ENCODE measurements around the gene ADIPOR2. TPM values are rescaled to one million over a fixed set of nuclear protein-coding genes. Genes with fewer than 3 reads are reported as not detected.

Gene ADIPOR2
- total RNA-seq, 2 experiments from 2014 or later, result 51.7 to 52.6 TPM

DNA sequence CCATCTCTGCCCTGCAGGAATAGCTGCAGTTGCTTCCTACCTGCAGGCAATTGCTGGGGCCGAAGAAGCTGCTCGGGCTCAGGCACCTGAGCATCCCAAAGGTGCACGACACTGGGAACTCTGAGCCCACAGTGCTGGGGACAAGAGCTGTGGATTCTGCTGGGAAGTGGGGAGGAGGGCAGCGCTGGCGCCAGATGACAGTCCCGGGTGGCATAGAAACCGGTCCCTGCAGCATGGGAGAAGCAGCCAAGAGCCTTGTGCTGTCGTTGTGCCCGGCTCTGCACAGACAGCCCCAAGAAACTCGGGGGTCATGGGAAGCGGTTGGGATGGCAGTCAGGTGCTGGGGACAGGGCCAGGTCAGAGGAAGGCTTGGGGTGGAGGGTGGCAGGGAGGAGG, 130.0 kb downstream of the ADIPOR2 start:
- intact Hi-C loops (cut with DNase I, micrococcal nuclease), result no loop called here
- H3K27me3 Mint-ChIP-seq, result peaks cover 22% of the 10 kb centered on the region
- H3K27ac Mint-ChIP-seq, result no peak overlapping the region
- CTCF ChIA-PET, result interaction anchor here (1.2 kb wide), 1 partner anchor 153 kb away, joined by 3 read pairs; no protein-coding TSS in a partner anchor
- POLR2A ChIA-PET, result no interaction called here
- no peak for DNase-seq
- no peak overlapping the region for H3K4me3 Mint-ChIP-seq
- no peaks in the 10 kb centered on the region for H3K36me3 Mint-ChIP-seq (ENCODE audit: low read depth)
- no peaks in the 10 kb centered on the region for H3K4me1 Mint-ChIP-seq
- no peak for ATAC-seq
- H3K9me3 Mint-ChIP-seq (ENCODE audit: low read depth), result no peaks in the 10 kb centered on the region

DNA sequence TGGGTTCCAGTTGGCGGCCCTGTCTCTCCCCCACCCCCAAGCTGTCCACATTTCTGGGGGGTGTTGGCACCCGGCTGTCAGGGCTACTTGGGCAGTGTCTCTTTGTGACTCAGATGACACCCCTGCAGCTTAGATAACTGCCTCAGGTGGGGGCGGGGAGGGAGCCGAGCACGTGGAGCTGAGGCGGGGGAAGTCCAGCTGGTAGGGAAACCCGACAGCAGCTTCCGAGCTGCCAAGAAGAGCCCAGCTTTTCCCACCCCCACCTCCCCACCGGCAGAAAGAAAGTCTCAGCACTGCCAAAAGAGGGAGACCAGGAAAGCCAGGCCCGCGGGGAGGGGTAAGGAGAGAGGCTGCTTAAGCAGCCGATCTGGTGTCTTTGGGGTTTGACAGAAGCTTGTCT, 130.9 kb downstream of the ADIPOR2 start:
- Mint-ChIP-seq H3K36me3 (ENCODE audit: low read depth) (no peaks in the 10 kb centered on the region), H3K9me3 (ENCODE audit: low read depth) (no peaks in the 10 kb centered on the region), H3K27ac (no peak overlapping the region), H3K4me1 (no peaks in the 10 kb centered on the region), H3K27me3 (peaks cover 22% of the 10 kb centered on the region), H3K4me3 (no peak overlapping the region)
- ChIA-PET CTCF (interaction anchor here (0.6 to 1.2 kb wide), 3 partner anchors 30 to 152 kb away, joined by 3 read pairs; no protein-coding TSS in a partner anchor), POLR2A (no interaction called here)
- no peak for DNase-seq
- ATAC-seq, result no peak
- intact Hi-C loops (cut with DNase I, micrococcal nuclease), result no loop called here

DNA sequence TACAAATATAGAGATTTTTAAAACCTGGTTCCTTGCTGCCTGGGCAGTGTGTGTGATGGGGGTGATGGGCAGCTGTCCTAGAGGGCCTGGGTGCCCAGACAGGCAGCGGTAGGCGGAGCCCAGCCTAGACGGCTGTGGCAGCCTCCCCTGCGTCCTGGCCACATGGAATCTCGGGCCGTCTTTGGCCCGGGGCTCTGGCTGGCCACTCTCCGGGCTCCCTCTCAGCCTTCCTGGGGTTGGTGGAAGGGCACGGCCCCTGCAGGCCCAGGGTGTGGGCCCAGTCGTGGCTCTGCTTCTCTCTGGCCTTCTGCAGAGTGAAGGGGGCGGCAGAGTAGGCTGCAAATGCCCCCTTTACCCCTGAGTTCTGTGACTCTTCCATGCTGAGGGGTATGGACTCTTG, 131.8 kb downstream of the ADIPOR2 start:
- intact Hi-C loops (cut with DNase I, micrococcal nuclease), result no loop called here
- no peak overlapping the region for H3K4me3 Mint-ChIP-seq
- H3K27me3 Mint-ChIP-seq, result peaks cover 22% of the 10 kb centered on the region
- ChIA-PET CTCF (no interaction called here), POLR2A (no interaction called here)
- H3K27ac Mint-ChIP-seq, result no peak overlapping the region
- DNase-seq, result no peak
- no peak for ATAC-seq
- H3K9me3 Mint-ChIP-seq (ENCODE audit: low read depth), result no peaks in the 10 kb centered on the region
- no peaks in the 10 kb centered on the region for H3K36me3 Mint-ChIP-seq (ENCODE audit: low read depth)
- H3K4me1 Mint-ChIP-seq, result no peaks in the 10 kb centered on the region

DNA sequence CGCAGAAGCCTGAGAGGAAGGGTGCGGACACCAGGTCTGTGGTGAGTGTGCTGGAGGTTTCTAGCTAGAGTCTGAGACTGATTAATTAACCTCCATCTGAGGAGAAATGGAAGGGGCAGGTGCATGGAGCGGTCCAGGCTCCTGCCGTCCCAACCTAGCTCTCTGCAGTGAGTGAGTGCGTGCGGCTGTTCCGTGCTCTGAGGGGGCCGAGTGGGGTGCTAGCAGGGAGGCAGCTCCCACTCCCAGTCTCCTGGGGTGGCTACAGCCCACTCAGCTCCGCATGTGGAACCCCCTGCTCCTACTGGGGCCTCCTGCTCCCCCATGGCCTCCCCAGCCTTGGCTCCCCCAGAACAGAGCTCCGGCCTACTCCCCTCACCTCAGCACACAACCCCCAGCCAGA, 132.4 kb downstream of the ADIPOR2 start:
- ATAC-seq, result no peak
- POLR2A ChIA-PET, result no interaction called here
- intact Hi-C loops (cut with DNase I, micrococcal nuclease), result no loop called here
- no peaks in the 10 kb centered on the region for H3K9me3 Mint-ChIP-seq (ENCODE audit: low read depth)
- H3K27ac Mint-ChIP-seq, result no peak overlapping the region
- no peak overlapping the region for H3K4me3 Mint-ChIP-seq
- no peaks in the 10 kb centered on the region for H3K4me1 Mint-ChIP-seq
- no peak for DNase-seq
- H3K36me3 Mint-ChIP-seq (ENCODE audit: low read depth), result no peaks in the 10 kb centered on the region
- H3K27me3 Mint-ChIP-seq, result peaks cover 22% of the 10 kb centered on the region
- CTCF ChIA-PET, result no interaction called here

DNA sequence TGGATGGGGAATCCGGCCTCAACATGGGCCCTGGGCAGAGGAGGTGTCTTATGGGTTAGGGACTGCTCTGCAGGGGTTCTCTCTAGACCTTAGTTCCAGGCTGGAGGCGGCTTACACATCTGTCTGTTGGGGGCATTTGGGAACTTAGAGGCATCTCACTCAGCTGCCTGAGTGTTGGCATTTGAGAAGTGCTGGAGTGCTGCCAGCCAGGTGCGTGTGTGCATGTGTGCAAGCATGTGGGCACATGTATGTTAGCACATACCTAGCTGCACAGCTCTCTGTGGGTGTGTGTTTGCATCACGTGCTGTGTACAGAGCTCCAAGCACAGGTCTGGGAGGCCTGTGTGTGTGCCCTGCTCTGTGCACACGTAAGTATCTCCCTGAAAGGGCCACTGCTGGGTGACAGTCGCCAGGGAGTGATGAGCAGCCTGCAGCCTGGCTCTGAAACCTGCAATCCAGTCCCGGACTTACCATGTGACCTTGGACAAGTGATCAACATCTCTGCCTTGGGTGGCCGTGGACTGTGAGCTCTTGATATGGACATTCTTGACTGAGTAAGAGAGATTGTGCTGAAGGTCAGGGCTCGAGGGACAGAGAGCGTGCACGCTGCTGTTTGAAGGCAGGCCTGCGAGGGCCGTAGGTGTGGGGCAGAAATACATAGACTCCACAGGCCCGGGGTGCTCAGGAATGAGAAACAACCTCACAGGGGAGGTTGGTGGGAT, 134.7 kb downstream of the ADIPOR2 start:
- intact Hi-C loops (cut with DNase I, micrococcal nuclease), result no loop called here
- DNase-seq (no peak), ATAC-seq (no peak)
- Mint-ChIP-seq H3K27me3 (peaks cover 15% of the 10 kb centered on the region), H3K27ac (no peak overlapping the region), H3K4me3 (no peak overlapping the region), H3K4me1 (no peaks in the 10 kb centered on the region), H3K36me3 (ENCODE audit: low read depth) (no peaks in the 10 kb centered on the region), H3K9me3 (ENCODE audit: low read depth) (no peaks in the 10 kb centered on the region)
- POLR2A ChIA-PET, result no interaction called here
- CTCF ChIA-PET, result interaction anchor here (0.5 kb wide), 1 partner anchor 754 kb away, joined by 4 read pairs; no protein-coding TSS in a partner anchor

DNA sequence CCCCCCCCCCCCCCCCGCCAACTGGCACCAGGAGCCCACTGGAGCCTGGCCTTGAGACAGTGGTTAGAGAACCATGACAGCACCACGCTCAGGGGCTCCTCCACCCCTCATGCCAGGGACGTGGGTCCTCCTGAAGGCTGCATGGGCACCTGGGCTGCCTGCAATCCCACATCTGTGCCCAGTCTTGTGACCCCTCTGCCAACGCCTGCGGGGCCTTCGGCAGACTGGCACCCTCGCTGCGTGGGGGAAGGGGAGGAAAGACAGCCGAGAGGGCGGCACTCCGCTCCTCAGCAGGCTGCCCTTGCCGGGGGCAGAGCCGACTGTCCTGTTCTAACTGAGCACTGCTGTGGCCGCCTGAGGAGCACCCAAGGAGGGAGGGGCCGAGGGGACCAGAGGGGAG, 135.5 kb downstream of the ADIPOR2 start:
- no peak overlapping the region for H3K4me3 Mint-ChIP-seq
- ChIA-PET POLR2A (no interaction called here), CTCF (no interaction called here)
- intact Hi-C loops (cut with DNase I, micrococcal nuclease), result no loop called here
- H3K27ac Mint-ChIP-seq, result no peak overlapping the region
- no peaks in the 10 kb centered on the region for H3K36me3 Mint-ChIP-seq (ENCODE audit: low read depth)
- H3K9me3 Mint-ChIP-seq (ENCODE audit: low read depth), result no peaks in the 10 kb centered on the region
- no peaks in the 10 kb centered on the region for H3K4me1 Mint-ChIP-seq
- ATAC-seq (no peak), DNase-seq (no peak)
- H3K27me3 Mint-ChIP-seq, result peaks cover 15% of the 10 kb centered on the region

DNA sequence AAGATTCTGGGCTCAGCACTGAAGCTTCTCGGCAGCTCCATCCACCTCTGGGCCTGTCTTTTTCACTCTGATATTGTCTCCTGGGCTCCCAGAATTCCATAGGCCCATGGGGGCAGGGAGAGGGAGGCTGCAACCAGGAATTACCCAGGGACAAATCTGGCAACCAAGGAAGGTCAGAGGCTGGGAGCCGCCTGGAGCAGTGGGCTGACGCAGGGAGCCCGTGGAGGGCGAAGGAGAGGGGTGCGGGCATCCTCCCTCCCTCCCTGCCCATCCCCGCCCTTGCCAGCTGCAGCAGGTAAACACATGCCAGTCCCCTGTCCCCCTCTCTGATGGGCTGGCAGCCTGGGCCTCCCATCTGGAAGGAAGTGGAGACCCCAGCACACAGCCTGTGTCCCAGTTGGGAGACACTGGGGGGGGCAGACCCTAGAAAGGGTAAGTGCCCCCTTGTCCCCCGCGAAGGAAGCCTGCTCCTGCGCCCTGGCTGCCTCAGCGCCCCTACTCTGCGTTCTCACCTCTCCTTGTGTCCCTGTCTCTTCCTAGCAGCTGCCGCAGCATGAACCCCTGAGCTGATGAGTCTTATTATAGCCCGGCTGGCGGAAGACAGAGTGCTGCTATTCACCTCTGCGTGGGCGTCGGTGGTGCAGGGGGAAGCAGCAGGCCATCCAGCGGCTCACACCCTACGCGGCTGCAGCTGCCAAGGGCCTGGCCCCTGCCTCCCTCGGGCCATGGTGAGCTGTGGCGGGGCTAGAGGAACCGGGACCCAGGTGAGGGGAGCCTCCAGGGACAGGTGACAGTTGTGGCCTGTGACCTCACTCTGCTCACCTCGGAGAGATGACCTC, 136.2 kb downstream of the ADIPOR2 start:
- Mint-ChIP-seq H3K27ac (no peak overlapping the region), H3K9me3 (ENCODE audit: low read depth) (no peaks in the 10 kb centered on the region), H3K4me3 (no peak overlapping the region), H3K27me3 (peaks cover 20% of the 10 kb centered on the region), H3K36me3 (ENCODE audit: low read depth) (no peaks in the 10 kb centered on the region), H3K4me1 (no peaks in the 10 kb centered on the region)
- DNase-seq (no peak), ATAC-seq (no peak)
- intact Hi-C loops (cut with DNase I, micrococcal nuclease), result no loop called here
- CTCF ChIA-PET, result no interaction called here
- POLR2A ChIA-PET, result no interaction called here

DNA sequence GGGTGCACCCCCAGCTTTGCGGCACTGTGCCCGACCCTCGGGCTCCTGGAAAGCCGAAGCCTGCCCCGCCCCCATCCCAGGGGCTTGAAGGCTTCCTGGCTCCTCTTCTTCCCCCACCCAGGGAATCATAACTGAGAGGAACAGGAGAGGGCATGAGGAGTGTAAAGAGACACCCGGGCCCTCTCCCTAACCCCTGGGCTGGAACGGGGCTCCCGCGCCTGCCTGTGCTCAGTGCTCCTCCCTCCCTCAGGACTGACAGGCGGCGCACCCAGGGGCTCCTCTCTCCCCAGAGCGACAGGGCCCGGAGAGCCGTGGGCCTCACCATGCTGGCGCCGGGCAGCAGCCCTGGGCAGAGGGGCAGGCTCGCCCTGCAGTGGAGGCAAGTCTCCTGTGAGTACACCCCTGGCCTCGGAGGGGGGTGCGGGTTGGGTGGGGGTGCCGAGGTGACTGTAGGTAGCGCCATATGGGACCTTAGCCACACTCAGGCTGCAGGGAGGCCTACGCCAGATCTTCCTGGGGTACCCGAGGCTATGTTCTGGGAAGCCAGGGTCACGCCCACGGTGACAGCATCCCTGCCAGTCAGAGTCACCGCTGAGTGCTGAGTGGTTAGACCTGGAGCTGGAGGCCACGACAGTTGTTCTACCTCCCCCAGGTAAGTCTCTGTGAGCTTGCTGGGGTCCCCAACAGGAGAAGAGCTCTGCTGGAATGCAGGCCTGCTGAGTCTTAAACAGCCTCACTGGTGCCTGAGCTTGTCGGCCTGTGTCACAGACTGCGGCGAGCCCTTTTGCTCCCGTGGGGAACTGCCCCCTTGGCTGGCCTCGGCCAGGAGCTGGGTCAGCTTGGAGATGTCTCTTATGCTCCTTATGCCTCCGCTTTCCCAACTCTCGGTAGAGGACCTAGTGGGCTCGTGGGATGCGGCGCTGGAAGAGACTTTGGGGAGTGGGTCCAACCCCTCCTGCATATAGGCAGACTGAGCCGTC, 137.2 kb downstream of the ADIPOR2 start:
- CTCF ChIA-PET, result interaction anchor here (1.2 kb wide), 1 partner anchor 112 kb away, joined by 4 read pairs; no protein-coding TSS in a partner anchor

DNA sequence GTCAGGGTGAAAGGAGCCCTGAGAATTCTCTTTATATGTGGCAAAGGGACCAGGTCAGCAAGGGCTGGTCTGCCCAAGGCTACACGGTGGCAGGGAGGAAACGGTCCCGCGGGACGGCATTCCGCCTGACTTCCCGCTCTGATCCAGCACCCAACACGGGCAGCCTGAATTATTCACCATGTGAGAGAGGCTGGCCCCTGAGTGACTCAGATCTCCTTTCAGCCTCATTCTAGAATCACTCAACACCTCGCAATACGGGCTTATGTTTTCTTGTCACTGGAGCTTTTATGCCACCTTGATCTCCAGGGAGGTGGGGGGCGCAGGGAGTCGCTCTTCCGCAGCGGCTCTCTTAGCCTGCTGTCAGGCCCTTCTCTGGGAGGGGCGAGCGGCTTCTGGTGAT, 138.0 kb downstream of the ADIPOR2 start:
- POLR2A ChIA-PET, result no interaction called here
- Mint-ChIP-seq H3K27ac (no peak overlapping the region), H3K9me3 (ENCODE audit: low read depth) (no peaks in the 10 kb centered on the region), H3K27me3 (peaks cover 20% of the 10 kb centered on the region), H3K36me3 (ENCODE audit: low read depth) (no peaks in the 10 kb centered on the region), H3K4me3 (no peak overlapping the region), H3K4me1 (no peaks in the 10 kb centered on the region)
- intact Hi-C loops (cut with DNase I, micrococcal nuclease), result no loop called here
- CTCF ChIA-PET, result interaction anchor here (1.2 to 2.6 kb wide), 2 partner anchors 111 kb away, joined by 4 to 12 read pairs; no protein-coding TSS in a partner anchor
- DNase-seq, result no peak
- ATAC-seq, result no peak

More for the DNA sequence above, 137.2 kb downstream of the ADIPOR2 start:
- ATAC-seq, result no peak
- Mint-ChIP-seq H3K4me1 (no peaks in the 10 kb centered on the region), H3K27ac (no peak overlapping the region), H3K9me3 (ENCODE audit: low read depth) (no peaks in the 10 kb centered on the region), H3K4me3 (no peak overlapping the region), H3K27me3 (peaks cover 20% of the 10 kb centered on the region), H3K36me3 (ENCODE audit: low read depth) (no peaks in the 10 kb centered on the region)
- intact Hi-C loops (cut with DNase I, micrococcal nuclease), result no loop called here
- POLR2A ChIA-PET, result no interaction called here
- no peak for DNase-seq

DNA sequence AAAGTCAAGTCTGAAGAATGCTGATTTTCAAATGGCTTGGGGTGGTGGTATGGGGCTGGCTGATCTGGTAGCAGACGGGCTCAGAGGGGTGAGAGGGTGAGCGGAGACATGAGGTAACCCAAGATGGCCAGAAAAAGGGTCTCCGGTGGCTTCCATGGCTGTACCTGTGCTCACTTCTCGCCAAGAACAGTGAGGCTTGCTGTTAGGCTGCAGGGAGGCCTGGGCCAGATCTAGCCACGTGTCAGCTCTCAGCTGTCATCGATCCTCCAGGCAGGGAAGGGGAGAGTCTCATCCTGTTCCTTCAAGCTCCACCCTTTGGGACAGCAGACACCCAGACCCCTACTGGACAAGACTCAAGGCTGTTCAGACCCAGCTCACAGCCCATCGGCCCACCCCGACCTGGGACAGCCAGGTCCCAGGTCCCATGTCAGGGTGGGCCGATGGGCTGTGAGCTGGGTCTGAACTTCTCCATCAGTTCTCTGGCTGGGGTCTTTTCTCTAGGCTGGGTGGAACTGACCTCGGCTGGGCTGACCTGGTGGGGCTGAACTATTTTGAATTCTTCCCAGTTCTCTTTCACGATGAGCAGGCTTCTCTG, 138.5 kb downstream of the ADIPOR2 start:
- Mint-ChIP-seq H3K4me1 (no peaks in the 10 kb centered on the region), H3K27ac (no peak overlapping the region), H3K9me3 (ENCODE audit: low read depth) (no peaks in the 10 kb centered on the region), H3K27me3 (peaks cover 20% of the 10 kb centered on the region), H3K4me3 (no peak overlapping the region), H3K36me3 (ENCODE audit: low read depth) (no peaks in the 10 kb centered on the region)
- CTCF ChIA-PET, result interaction anchor here (0.5 to 2.6 kb wide), 2 partner anchors 111 to 420 kb away, joined by 3 to 12 read pairs; no protein-coding TSS in a partner anchor
- POLR2A ChIA-PET, result no interaction called here
- intact Hi-C loops (cut with DNase I, micrococcal nuclease), result no loop called here
- DNase-seq (no peak), ATAC-seq (no peak)

DNA sequence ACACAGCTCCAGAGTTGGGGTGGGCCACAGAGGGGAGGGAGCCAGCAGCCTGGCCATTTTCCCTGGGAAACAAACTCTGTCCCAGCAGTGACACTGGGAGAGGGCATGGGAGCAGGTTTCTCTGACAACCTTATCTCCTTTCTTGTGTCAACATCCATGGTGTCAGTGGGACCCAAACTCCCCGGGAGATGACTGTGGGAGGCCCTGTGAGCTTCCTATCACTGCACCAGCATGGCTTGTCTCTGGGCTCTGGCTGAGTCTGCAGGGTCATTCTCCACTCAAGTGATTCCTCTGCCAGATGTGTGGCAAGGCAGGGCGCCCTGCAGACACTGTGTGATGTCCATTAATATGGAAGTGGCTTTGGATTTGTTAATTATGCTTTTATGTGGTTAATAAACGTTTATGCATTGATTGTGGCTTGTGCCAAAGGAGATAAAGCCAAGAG, 139.6 kb downstream of the ADIPOR2 start:
- peaks cover 20% of the 10 kb centered on the region for H3K27me3 Mint-ChIP-seq
- H3K9me3 Mint-ChIP-seq (ENCODE audit: low read depth), result no peaks in the 10 kb centered on the region
- CTCF ChIA-PET, result interaction anchor here (0.9 to 2.6 kb wide), 2 partner anchors 15 to 110 kb away, joined by 4 to 12 read pairs; no protein-coding TSS in a partner anchor
- intact Hi-C loops (cut with DNase I, micrococcal nuclease), result no loop called here
- H3K4me1 Mint-ChIP-seq, result no peaks in the 10 kb centered on the region
- no peak overlapping the region for H3K4me3 Mint-ChIP-seq
- DNase-seq (no peak), ATAC-seq (no peak)
- H3K36me3 Mint-ChIP-seq (ENCODE audit: low read depth), result no peaks in the 10 kb centered on the region
- POLR2A ChIA-PET, result no interaction called here
- no peak overlapping the region for H3K27ac Mint-ChIP-seq

Measured in activated CD4-positive, alpha-beta T cell treated with anti-CD3 and anti-CD28 coated beads for 36 hours (primary cell).